Measurements from ENCODE around the gene MRO.

The MRO gene

DNA sequence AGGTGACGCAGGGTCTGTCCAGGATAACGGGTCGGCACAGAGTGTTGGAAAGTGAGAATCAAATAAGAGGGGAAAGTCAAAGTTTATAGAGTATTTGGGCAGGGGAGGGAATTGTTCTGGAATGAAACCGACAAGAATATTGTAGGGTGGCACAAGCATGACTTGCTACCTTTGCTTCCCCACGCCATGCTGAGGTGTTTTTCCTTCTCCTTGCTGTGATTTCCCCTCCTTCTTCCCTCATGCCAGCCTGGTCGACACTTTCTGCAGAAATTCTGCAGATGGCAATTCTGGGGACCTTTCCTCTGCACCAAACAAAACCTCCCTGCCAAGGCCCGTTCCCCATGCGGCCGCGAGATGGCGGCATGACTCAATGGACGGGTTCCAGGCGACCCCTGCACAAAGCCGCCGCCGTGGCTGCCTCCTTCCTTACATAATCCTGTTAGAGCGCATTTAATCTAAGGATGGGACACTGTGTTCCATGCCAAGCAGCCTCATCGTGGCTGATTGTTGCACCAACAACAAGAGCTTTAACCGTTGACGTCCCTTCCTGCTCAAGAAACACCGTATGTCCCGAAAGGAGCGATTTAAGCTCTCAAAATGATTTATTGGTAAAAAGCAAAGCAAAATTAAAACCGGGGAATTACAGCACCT lies at the start of gene MRO:
MRO (minus strand) TSS at position 289 of the 651 bp plus-strand sequence. CDS start 10,616 bp downstream, outside the sequence.
- peak; percentile 92 for DNase-seq (ENCODE audit: low spot score)

- DNase-seq (ENCODE audit: low spot score) = no peak
These were observed 49.3 kb upstream of the MRO start for GRCh38 chr18:50869150-50869549.

DNA sequence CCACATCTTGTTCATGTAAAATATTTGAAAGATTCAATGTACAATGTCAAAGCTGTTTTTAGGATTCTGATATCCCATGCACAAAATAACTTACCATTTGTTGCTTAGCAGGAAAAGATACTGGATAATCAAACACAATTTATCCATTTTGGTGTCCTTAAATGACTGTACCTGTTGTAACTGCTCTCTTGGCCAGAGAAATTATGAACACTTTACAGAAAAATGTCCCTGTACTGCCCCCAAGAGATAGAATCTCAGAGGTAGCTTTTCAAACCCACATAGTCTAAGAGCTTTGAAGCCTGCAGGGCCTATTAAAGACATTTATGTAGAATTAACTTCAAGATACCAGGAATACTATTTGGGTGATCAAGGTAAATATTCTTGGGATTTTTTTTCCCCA lies 46.9 kb upstream of the MRO start:
- no peak for DNase-seq (ENCODE audit: low spot score)

DNA sequence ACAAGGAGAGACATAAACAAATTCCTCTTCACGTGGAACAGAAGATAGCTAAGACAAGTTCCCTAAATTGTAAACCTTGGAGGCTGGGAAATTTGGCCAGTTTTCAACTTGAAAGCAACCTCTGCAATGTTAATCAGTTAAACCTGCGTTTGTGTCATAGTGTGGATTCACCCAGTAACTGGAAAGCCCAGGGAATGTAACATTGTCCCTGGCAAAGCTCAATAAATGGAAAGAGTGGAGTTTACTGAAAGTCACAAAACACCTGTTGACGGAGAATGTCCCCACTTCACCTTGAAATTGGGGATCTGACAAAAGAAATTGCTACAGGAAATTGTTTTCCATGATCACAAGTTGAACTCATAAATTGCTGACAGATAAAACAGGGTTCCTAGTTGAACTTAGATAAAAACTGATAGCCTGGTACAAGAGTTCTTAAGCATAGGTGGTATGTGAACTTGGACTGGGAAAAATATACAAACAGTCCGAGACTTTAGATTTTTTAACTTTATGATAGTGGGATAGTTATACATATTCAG lies 44.1 kb upstream of the MRO start:
- no peak for DNase-seq (ENCODE audit: low spot score)

GRCh38 chr18:50862401-50862800 lies 42.6 kb upstream of the MRO start:
- DNase-seq (ENCODE audit: low spot score) = no peak

DNA sequence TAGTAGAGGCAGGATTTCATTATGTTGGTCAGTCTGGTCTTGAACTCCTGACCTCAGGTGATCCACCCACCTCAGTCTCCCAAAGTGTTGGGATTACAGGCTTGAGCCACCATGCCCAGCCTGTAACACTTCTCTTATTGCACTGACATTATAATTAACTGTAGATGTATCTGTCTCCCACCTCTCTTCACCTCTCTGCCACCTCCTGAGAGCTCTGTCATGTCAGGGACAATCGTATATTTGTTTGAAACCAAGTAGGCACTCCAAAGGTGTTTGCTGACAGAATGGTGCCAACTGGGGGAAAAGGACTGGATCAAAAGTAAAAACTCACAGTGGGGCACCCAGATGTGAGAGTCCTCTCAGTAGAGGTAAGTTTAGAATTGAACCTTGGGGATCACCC lies 41.8 kb upstream of the MRO start:
- DNase-seq (ENCODE audit: low spot score) = no peak

DNA sequence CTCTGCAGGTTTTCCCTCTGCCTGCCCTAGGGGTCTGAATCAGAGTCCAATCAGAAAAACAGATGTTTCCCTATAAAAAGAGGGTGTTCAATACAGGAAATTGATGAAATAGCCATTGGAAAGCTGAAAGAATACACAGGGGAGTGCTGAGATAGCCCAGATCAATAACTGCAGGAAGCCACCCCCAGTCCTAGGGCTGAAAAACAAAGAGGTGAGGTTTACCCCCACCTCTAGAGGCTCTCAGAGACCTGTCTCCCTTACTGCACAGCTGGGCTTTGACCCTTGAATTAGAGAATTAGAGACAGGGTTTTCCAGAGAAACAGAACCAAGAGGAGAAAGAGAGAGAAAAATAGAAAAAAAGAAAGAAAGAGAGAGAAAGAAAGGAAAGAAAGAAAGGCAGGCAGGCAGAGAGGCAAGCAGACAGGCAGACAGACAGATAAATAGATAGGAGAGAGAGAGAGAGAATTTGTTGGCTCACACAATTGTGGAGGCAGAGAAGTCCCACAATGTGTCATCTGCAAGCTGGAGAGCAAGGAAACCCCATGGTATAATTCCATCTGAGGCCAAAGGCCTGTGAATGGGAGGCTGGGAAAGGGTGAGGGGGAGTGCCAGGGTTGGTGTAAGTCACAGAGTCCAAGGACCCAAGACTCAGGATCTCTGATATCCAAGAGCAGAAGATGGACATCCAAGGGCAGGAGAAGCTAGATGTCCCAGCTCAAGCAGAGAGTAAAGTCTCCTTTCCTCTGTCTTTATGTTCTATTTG lies 40.2 kb upstream of the MRO start:
- DNase-seq (ENCODE audit: low spot score) = no peak

GRCh38 chr18:50857694-50858093 lies 37.9 kb upstream of the MRO start:
- no peak for DNase-seq (ENCODE audit: low spot score)

- DNase-seq (ENCODE audit: low spot score) = peak; percentile 24
These were observed 37.4 kb upstream of the MRO start for GRCh38 chr18:50857166-50857565.

- no peak for DNase-seq (ENCODE audit: low spot score)
These were observed 36.4 kb upstream of the MRO start for GRCh38 chr18:50855976-50856757.

DNA sequence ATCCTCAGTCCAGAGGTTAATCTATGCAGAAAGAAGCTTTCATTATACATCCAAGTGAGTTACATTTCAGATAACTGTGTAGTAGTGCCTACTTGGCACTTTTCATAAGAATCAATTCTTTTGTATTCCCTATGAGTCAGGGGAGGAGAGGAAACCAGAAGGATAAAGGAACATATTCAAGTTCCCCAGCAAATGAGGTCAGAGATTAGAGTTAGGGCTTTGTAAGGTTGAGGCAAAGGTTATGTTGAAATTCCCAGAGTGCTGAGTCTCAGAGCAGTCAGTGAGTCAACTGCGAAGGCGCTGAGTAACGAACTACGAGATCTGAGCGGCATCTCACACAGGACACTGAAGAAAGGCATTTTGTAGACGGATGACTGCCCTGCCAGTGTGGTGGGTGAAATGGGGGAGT lies 34.1 kb upstream of the MRO start:
- DNase-seq (ENCODE audit: low spot score) = peak; percentile 54

DNA sequence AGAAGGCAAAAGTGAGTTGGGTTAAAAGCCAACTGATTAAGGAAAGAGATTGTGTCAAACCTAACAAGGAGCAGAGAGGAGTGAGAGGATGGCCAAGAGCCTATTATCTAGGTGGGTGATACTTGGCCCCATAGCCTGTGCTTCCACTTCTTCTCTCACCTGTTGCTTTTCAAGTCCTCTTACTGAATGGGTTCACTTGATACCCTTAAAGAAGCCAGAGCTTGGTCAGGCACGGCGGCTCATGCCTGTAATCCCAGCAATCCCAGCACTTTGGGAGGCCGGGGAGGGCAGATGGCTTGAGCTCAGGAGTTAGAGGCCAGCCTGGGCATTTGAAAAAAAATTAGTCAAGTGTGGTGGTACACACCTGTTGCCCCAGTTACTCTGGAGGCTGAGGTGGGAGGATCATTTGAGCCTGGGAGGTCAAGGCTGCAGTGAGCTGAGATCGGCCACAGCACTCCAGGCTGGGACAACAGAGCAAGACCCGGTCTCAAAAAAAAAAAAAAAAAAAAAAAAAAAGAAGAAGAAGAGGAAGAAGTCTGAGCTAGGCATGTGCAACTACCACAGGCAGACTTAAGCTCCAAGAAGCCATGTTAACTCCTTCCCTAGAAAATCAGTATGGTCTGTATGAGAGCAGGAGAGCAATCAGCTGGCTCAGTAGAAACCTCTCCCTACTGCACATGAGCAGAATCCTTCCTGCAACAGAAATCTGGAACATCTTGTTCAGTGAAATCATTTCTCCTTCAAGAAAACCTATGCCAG lies 30.7 kb upstream of the MRO start:
- DNase-seq (ENCODE audit: low spot score) = no peak

GRCh38 chr18:50849419-50849821 lies 29.6 kb upstream of the MRO start:
- DNase-seq (ENCODE audit: low spot score) = no peak

DNA sequence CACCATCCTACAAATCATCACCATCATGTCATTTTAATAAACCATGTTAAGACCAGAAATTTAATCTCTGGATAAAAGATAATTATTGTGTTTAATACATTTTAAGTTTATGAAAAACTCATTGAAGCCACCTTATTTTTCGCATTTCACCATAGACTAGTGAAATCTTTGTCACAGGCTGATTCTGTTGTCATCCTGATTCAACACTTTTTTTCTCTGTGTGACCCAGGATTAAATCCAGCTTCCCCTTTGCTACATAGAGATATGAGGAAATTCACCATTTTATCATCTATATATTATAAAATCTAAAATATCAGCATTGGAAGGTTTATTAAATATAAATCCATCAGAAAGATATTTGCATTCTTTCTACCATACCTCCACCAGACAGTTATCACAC lies 29.2 kb upstream of the MRO start:
- DNase-seq (ENCODE audit: low spot score) = no peak

GRCh38 chr18:50848061-50848551 lies 28.3 kb upstream of the MRO start:
- DNase-seq (ENCODE audit: low spot score) = no peak

DNA sequence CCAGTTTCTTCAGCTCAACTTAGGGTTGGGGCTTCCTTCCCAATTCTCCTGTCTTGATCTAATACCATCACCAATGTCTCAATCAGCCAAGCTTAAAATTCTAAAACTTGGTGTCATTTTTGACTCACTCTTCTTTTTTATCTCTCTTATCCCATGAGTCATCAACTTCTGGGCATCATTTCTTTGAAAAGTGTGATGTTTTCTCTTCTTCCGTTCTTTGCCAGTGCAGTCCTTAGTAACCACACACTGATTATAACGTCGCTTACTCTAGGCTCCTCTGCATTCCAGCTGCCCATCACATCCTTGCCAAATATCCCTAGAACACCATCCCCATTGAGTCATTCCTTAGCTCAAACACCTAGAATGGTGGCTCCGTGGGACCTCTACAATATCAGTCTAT lies 27.4 kb upstream of the MRO start:
- peak; percentile 50 for DNase-seq (ENCODE audit: low spot score)

DNA sequence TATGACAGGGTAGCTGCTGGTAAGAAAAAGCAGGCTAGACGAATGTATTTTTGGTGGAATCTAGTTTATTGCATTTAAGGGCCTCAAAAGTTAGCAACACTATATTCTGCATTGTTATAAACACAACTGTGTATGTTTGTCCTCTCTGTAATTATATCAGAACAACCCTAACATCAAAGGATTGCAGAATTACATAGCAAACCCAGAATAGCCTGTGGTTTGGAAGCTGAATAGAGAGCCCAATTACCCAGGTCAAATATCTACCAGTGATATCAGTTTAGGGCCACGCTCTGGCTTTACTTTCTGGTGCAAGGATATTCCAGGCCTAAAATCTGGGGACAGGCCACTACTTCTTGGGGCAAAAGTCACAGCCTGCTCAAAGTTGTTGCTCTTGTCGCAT lies 25.1 kb upstream of the MRO start:
- DNase-seq (ENCODE audit: low spot score) = no peak

DNA sequence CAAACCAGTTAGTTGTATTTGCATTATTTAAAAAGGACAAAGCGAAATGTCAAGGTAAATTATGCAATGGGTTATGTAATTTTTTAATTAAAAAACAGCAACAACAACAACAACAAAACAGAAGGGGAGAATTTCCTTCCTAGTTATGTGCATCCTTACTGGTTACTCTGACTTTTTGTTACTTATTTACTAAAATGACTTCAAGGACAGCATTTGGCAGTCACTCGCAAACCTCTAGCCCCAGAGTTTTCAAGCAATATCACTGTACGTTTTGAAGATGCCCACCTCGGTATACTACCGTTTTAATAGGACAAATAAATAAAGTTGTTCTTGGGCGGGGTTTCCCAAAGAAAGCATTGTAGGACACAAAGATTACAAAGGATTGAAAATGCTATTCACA lies 24.7 kb upstream of the MRO start:
- no peak for DNase-seq (ENCODE audit: low spot score)

DNA sequence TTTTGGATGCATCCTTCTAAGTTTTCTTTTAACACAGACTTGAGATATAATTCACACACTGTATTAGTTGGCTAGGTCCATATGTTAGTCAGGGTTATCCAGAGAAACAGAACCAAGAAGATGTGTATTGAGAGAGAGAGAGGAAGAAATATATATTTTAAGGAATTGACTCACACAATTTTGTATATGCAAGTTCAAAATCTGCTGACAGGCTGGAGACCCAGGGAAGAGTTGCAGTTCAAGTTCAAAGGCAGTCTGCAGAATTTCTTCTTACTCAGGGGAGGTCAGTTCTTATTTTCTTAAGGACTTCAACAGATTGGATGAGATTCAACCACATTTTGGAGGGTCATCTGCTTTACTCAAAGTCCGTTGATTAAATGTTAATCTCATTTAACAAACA lies 23.0 kb upstream of the MRO start:
- no peak for DNase-seq (ENCODE audit: low spot score)

DNA sequence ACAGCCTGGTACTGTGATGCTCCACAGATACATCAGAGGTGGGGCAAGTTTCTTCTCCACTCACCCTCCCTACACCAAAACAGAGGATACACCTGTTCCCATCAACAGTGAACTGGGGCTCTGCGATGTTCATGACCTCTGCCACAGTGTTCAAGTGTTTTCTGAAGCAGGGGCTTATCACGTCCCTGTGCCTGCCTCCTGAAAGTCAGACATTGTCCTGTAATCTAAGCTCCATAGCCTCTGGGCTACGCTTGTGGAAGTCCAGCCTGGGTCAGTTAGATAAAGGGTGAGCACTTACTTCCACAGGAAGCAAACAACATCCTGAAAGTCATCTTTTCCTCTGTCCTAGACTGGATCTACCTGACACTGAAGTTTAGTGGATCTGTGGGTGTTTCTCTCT lies 20.2 kb upstream of the MRO start:
- DNase-seq (ENCODE audit: low spot score) = no peak

- DNase-seq (ENCODE audit: low spot score) = no peak
These were observed 19.5 kb upstream of the MRO start for GRCh38 chr18:50839341-50839740.

DNA sequence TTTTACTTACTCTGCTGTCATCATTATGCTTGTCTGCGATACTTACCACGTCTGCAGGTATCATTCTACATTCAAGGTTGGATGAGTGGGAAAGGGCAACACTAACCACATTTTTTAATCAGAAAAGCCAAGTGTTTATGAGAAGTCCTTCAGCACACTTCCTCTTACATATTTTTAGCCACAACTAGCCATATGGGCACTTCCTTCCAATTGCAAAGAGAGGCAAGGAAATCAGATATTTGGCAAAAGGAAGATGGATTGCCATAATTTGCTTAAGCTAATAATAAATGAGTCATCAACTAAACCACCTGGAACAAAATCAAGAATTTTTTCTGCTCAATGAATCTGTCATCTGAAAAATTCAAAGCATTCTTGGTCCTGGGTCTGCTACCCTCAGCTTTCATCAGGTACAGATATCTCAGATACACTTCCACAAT lies 16.7 kb upstream of the MRO start:
- no peak for DNase-seq (ENCODE audit: low spot score)

All from AG20443 (cell line).